ENCODE measurements around the gene PDCD1LG2.

PDCD1LG2 gene

GRCh38 chr9:5552301-5552700, 42.0 kb downstream of the PDCD1LG2 start:
- Histone ChIP-seq H3K27me3 (ENCODE audit: control insufficient read depth, insufficient read depth, low read length) (no peaks in the 10 kb centered on the region), H3K27ac (ENCODE audit: low read depth, low read length) (no peak overlapping the region), H3K9ac (ENCODE audit: low read length) (no peak overlapping the region), H3K4me3 (ENCODE audit: low read length) (no peak overlapping the region), H3K36me3 (ENCODE audit: control insufficient read depth, insufficient read depth, low read length) (no peaks in the 10 kb centered on the region), H3K4me1 (ENCODE audit: control insufficient read depth, insufficient read depth, low read length) (no peaks in the 10 kb centered on the region)

DNA sequence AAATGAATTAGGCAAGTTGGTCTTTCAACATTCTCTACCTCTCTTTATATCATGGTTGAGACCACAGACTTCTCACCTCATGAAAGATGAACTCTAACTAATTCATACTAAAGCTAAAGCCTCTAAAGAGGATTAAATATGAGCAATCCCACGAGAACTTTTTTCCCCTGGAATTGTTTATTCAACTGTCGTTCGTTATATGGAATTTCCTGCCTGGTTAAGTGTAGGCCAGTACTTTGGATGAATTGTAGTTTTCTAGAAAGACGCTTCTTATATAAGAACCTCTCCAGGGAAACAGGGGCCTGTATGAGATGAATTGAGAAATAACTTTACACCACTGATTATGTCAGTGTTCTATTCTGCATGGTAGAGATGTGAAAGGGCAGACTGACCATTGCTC, 42.9 kb downstream of the PDCD1LG2 start:
- Histone ChIP-seq H3K4me1 (ENCODE audit: control insufficient read depth, insufficient read depth, low read length) (no peaks in the 10 kb centered on the region), H3K4me3 (ENCODE audit: low read length) (no peak overlapping the region), H3K27me3 (ENCODE audit: control insufficient read depth, insufficient read depth, low read length) (no peaks in the 10 kb centered on the region), H3K9ac (ENCODE audit: low read length) (no peak overlapping the region), H3K36me3 (ENCODE audit: control insufficient read depth, insufficient read depth, low read length) (no peaks in the 10 kb centered on the region), H3K27ac (ENCODE audit: low read depth, low read length) (no peak overlapping the region)

DNA sequence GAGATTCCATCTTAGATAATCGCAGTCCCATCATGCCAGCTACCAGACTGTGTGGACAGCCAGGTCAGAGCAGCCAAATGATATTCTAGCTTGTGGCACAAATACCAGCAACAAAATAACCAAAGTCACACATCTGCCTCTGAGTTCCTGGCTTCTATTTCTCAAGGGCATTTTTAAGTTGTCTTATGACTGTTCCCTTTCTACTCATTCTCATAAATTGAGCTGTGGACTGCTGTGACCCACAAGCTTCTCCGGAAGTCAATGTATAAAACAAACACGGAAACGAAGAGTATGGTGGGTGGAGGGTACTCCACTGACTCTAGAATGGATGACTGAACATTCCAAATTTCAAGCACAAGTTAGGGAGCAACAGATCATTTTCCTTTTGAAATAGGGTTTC, 43.9 kb downstream of the PDCD1LG2 start:
- no peak overlapping the region for H3K27ac ChIP-seq (ENCODE audit: low read depth, low read length)
- H3K4me1 ChIP-seq (ENCODE audit: control insufficient read depth, insufficient read depth, low read length), result no peaks in the 10 kb centered on the region
- no peak overlapping the region for H3K4me3 ChIP-seq (ENCODE audit: low read length)
- H3K36me3 ChIP-seq (ENCODE audit: control insufficient read depth, insufficient read depth, low read length), result no peaks in the 10 kb centered on the region
- H3K27me3 ChIP-seq (ENCODE audit: control insufficient read depth, insufficient read depth, low read length), result no peaks in the 10 kb centered on the region
- no peak overlapping the region for H3K9ac ChIP-seq (ENCODE audit: low read length)

DNA sequence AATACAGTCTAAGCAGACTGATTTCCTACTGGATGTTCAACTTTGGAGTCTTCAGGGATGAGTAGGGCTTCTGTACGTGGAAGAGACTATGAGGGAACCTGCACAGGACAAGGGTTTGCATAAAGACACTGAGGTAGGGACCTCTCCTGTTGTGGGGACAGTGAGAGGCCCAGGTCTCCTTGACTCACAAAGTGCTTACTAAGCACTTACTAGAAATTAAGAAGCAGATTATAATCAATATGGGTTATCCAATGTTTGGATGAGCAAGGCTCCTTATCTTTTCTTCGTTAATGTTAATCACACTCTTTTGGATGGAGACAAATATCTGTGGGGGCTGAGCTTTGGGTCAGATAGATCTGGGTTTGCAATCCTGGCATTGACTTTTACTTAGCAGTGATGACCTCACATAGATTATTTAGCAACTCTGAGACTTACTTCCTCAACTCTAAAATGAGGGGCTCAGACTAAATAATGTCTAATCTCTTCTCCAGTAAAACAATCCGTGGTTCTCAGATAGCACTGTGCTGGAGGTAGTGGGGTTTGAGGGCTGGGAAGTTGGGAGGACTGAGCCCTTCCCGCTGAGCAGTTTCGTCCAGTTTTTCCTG, 45.9 kb downstream of the PDCD1LG2 start:
- no peak overlapping the region for H3K4me3 ChIP-seq (ENCODE audit: low read length)
- H3K27me3 ChIP-seq (ENCODE audit: control insufficient read depth, insufficient read depth, low read length), result no peaks in the 10 kb centered on the region
- no peak overlapping the region for H3K9ac ChIP-seq (ENCODE audit: low read length)
- no peak overlapping the region for H3K27ac ChIP-seq (ENCODE audit: low read depth, low read length)
- H3K36me3 ChIP-seq (ENCODE audit: control insufficient read depth, insufficient read depth, low read length), result no peaks in the 10 kb centered on the region
- no peaks in the 10 kb centered on the region for H3K4me1 ChIP-seq (ENCODE audit: control insufficient read depth, insufficient read depth, low read length)

GRCh38 chr9:5557606-5558587, 47.6 kb downstream of the PDCD1LG2 start:
- no peaks in the 10 kb centered on the region for H3K4me1 ChIP-seq (ENCODE audit: control insufficient read depth, insufficient read depth, low read length)
- H3K27me3 ChIP-seq (ENCODE audit: control insufficient read depth, insufficient read depth, low read length), result no peaks in the 10 kb centered on the region
- H3K36me3 ChIP-seq (ENCODE audit: control insufficient read depth, insufficient read depth, low read length), result no peaks in the 10 kb centered on the region
- H3K4me3 ChIP-seq (ENCODE audit: low read length), result no peak overlapping the region
- no peak overlapping the region for H3K27ac ChIP-seq (ENCODE audit: low read depth, low read length)
- no peak overlapping the region for H3K9ac ChIP-seq (ENCODE audit: low read length)

DNA sequence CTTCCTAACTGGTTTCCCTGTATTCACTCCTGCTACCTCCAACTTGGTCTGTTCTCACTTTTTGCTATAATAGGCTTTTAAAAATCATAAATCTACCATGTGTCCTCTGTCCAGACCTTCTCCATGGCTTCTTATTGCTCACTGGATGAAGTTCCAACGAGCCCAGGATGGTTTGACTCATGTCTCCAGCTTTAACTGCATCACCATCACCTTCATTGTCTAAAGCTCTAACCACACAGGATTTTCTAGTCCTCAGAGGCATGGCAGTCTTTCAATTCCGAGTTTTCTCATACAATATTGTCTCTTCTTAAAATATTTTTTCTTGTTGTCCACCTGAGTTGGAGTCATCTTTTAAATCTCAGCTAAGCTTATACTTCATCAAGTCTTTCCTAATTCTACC, 49.3 kb downstream of the PDCD1LG2 start:
- no peak overlapping the region for H3K9ac ChIP-seq (ENCODE audit: low read length)
- no peaks in the 10 kb centered on the region for H3K4me1 ChIP-seq (ENCODE audit: control insufficient read depth, insufficient read depth, low read length)
- no peak overlapping the region for H3K4me3 ChIP-seq (ENCODE audit: low read length)
- H3K27me3 ChIP-seq (ENCODE audit: control insufficient read depth, insufficient read depth, low read length), result no peaks in the 10 kb centered on the region
- H3K36me3 ChIP-seq (ENCODE audit: control insufficient read depth, insufficient read depth, low read length), result no peaks in the 10 kb centered on the region
- H3K27ac ChIP-seq (ENCODE audit: low read depth, low read length), result no peak overlapping the region

DNA sequence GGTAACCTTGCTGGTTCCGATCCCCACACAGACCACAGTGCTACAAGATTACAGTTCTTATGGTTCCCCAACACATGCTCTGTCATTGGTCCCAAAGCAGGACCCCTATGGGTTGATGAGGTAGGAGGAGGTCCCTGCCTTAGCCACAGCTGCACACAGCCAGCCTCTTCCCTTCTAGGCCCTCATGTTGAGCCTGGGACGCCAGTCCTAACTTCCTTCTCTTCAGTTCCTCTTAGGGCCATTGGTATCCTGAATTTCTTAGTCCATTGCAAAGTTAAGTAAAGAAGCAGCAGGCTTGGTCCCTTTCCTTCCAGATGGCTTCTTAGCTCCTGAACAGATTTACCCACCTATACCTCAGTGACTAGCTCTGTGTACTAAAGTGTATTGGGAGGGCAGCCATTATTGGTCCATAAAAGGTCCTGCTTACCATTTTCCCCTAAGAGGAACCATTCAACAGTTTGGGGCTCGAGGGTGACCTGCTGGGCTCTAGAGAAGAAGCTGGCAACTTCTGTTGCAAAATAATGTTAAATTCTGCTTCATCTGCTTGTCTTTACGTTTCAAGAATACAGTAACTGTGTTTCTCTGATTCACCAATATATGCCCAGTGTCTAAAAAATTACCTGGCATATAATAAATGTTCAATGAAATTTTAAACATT, 50.2 kb downstream of the PDCD1LG2 start:
- no peak overlapping the region for H3K9ac ChIP-seq (ENCODE audit: low read length)
- H3K27ac ChIP-seq (ENCODE audit: low read depth, low read length), result no peak overlapping the region
- no peaks in the 10 kb centered on the region for H3K27me3 ChIP-seq (ENCODE audit: control insufficient read depth, insufficient read depth, low read length)
- no peaks in the 10 kb centered on the region for H3K36me3 ChIP-seq (ENCODE audit: control insufficient read depth, insufficient read depth, low read length)
- H3K4me3 ChIP-seq (ENCODE audit: low read length), result no peak overlapping the region
- no peaks in the 10 kb centered on the region for H3K4me1 ChIP-seq (ENCODE audit: control insufficient read depth, insufficient read depth, low read length)

- Histone ChIP-seq H3K4me1 (ENCODE audit: control insufficient read depth, insufficient read depth, low read length) (no peaks in the 10 kb centered on the region), H3K4me3 (ENCODE audit: low read length) (no peak overlapping the region), H3K27ac (ENCODE audit: low read depth, low read length) (no peak overlapping the region), H3K27me3 (ENCODE audit: control insufficient read depth, insufficient read depth, low read length) (no peaks in the 10 kb centered on the region), H3K36me3 (ENCODE audit: control insufficient read depth, insufficient read depth, low read length) (no peaks in the 10 kb centered on the region), H3K9ac (ENCODE audit: low read length) (no peak overlapping the region)
Observed at GRCh38 chr9:5561828-5562488, 51.6 kb downstream of the PDCD1LG2 start.

DNA sequence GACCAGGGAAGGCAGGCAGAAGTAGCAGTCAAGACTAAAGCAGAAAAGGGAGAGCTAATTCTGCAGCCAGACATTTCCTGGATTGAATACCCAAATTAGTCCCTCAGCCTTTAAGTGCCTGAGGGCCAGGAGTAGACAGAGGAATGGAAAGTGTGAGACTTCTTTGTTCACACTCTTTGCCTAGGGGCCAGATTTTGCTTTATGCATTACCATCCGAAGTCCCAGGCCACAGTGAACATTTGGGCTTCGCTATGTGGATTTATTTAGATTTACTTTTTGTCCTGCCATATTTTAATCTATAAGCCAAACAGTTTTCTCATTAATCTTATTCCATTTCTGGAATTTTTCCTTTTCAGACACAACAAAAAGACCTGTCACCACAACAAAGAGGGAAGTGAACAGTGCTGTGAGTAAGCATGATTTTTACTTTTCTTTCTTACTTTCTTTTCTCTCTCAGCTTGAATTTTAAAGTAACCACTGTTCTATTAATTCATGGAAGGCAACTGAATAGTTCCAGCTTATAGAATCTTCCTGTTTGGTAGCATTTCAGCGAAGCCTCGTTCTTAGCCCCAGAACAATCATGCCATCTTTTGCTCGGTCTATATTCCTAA, 52.6 kb downstream of the PDCD1LG2 start:
- Histone ChIP-seq H3K27me3 (ENCODE audit: control insufficient read depth, insufficient read depth, low read length) (no peaks in the 10 kb centered on the region), H3K4me3 (ENCODE audit: low read length) (no peak overlapping the region), H3K9ac (ENCODE audit: low read length) (no peak overlapping the region), H3K27ac (ENCODE audit: low read depth, low read length) (no peak overlapping the region), H3K36me3 (ENCODE audit: control insufficient read depth, insufficient read depth, low read length) (no peaks in the 10 kb centered on the region), H3K4me1 (ENCODE audit: control insufficient read depth, insufficient read depth, low read length) (no peaks in the 10 kb centered on the region)

DNA sequence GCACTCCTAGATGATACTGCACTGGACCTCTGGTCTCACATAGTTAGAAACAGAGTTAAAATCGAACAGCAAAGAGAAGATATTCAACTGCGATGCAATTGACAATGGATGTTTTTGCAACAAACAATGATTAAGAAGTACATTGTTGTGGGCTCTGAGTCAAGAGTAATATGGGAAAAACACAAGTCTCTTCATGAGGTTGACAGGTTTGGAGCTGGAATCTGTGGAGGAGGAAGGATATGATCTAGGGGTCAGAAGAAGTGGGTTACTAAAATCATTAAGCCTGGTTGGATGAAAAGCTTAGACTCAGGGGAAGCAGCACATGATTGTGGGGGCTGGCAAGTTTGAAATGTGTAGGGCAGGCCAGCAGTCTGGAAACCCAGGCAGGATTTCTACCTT, 53.1 kb downstream of the PDCD1LG2 start:
- Histone ChIP-seq H3K4me1 (ENCODE audit: control insufficient read depth, insufficient read depth, low read length) (no peaks in the 10 kb centered on the region), H3K27ac (ENCODE audit: low read depth, low read length) (no peak overlapping the region), H3K27me3 (ENCODE audit: control insufficient read depth, insufficient read depth, low read length) (no peaks in the 10 kb centered on the region), H3K4me3 (ENCODE audit: low read length) (no peak overlapping the region), H3K36me3 (ENCODE audit: control insufficient read depth, insufficient read depth, low read length) (no peaks in the 10 kb centered on the region), H3K9ac (ENCODE audit: low read length) (no peak overlapping the region)

GRCh38 chr9:5563886-5564285, 53.6 kb downstream of the PDCD1LG2 start:
- Histone ChIP-seq H3K9ac (ENCODE audit: low read length) (no peak overlapping the region), H3K4me3 (ENCODE audit: low read length) (no peak overlapping the region), H3K36me3 (ENCODE audit: control insufficient read depth, insufficient read depth, low read length) (no peaks in the 10 kb centered on the region), H3K27me3 (ENCODE audit: control insufficient read depth, insufficient read depth, low read length) (no peaks in the 10 kb centered on the region), H3K4me1 (ENCODE audit: control insufficient read depth, insufficient read depth, low read length) (no peaks in the 10 kb centered on the region), H3K27ac (ENCODE audit: low read depth, low read length) (no peak overlapping the region)

All from rectal smooth muscle tissue (tissue), 1 donor.